Activated T-cell treated with anti-CD3 and anti-CD28 coated beads, Interleukin-2, amount 50 U/mL, for 4 hours (primary cell): ENCODE results near the gene SBNO2. TPM values are rescaled to one million over a fixed set of nuclear protein-coding genes. Genes with fewer than 3 reads are reported as not detected.

ENCODE experiments used
- ATAC-seq, 2 donors: fragments of 200-7000 bp; cut with Tn5 transposase; one replicate each; pipeline ENCODE4 v1.10.0; 2021
- DNase-seq: peaks from one replicate; pipeline ENCODE4 v3.0.0-alpha.2; 2020
- H3K27me3 Mint-ChIP-seq: one replicate; pipeline ENCODE4 v1.8.0; 2021; ENCODE audit warnings: low read depth, mixed read lengths
- H3K36me3 Mint-ChIP-seq: one replicate; pipeline ENCODE4 v1.8.0; 2022; ENCODE audit warnings: mixed read lengths; ENCODE audit not compliant: insufficient read depth
- H3K4me1 Mint-ChIP-seq: one replicate; pipeline ENCODE4 v1.8.0; 2021; ENCODE audit warnings: low read depth, mixed read lengths
- H3K4me3 Mint-ChIP-seq: one replicate; pipeline ENCODE4 v1.8.0; 2021; ENCODE audit warnings: mild to moderate bottlenecking, moderate library complexity, mixed read lengths
- H3K9me3 Mint-ChIP-seq: one replicate; pipeline ENCODE4 v1.8.0; 2021; ENCODE audit warnings: mixed read lengths
- total RNA-seq, 3 donors: library from RNA; stranded (reverse); gene quantifications; one replicate each; pipeline ENCODE4 v1.2.1, GENCODE V29; 2021

SBNO2 gene
- total RNA-seq, 3 donors from 2014 or later = 134 to 140 (median 139) TPM

DNA sequence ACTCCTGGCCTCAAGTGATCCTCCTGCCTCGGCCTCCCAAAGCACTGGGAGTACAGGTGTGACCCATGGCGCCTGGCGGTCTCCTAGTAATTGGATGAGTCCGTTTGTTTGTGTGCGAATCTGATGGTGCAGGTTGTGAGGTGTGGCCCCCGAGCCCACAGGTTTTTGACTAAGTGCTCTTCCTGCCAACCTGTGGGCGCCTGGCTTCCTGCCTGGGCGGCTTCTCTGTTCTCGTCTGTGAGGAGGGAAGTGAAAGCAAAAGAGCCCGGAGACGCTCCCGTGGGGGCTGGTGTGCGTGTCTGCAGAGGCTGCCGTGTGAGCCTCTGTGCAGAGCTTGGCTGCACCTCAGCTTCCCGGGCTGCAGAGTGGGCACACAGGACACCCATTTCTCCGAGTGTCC lies 97.1 kb downstream of the SBNO2 start:
- peak overlapping the region; percentile 74 for H3K4me3 Mint-ChIP-seq
- H3K36me3 Mint-ChIP-seq = peaks cover 23% of the 10 kb centered on the region
- peaks cover 69% of the 10 kb centered on the region for H3K4me1 Mint-ChIP-seq
- peak; percentile 80 to 82 for ATAC-seq
- no peaks in the 10 kb centered on the region for H3K9me3 Mint-ChIP-seq
- H3K27me3 Mint-ChIP-seq = no peaks in the 10 kb centered on the region
- peak; percentile 89 for DNase-seq

DNA sequence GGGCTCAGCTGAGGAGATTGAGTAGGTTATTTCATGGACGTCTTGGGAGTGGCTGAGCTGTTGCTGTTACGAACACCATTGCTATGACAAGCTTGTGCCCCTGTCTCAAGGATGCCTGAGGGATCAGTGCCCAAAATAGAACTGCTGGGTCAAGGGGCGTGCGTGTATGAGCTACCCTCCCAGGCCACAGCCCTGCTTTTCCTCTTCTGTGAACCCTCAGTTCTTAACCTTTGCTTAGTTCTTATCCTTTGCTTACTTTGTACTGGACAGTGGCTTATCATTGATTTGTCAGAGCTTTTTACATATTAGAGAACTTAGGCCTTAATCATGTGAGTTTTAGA lies 98.1 kb downstream of the SBNO2 start:
- DNase-seq (no peak), ATAC-seq (no peak)
- peak overlapping the region; percentile 59 for H3K4me3 Mint-ChIP-seq
- no peaks in the 10 kb centered on the region for H3K9me3 Mint-ChIP-seq
- H3K4me1 Mint-ChIP-seq = peaks cover 68% of the 10 kb centered on the region
- no peaks in the 10 kb centered on the region for H3K27me3 Mint-ChIP-seq
- H3K36me3 Mint-ChIP-seq = peaks cover 27% of the 10 kb centered on the region

DNA sequence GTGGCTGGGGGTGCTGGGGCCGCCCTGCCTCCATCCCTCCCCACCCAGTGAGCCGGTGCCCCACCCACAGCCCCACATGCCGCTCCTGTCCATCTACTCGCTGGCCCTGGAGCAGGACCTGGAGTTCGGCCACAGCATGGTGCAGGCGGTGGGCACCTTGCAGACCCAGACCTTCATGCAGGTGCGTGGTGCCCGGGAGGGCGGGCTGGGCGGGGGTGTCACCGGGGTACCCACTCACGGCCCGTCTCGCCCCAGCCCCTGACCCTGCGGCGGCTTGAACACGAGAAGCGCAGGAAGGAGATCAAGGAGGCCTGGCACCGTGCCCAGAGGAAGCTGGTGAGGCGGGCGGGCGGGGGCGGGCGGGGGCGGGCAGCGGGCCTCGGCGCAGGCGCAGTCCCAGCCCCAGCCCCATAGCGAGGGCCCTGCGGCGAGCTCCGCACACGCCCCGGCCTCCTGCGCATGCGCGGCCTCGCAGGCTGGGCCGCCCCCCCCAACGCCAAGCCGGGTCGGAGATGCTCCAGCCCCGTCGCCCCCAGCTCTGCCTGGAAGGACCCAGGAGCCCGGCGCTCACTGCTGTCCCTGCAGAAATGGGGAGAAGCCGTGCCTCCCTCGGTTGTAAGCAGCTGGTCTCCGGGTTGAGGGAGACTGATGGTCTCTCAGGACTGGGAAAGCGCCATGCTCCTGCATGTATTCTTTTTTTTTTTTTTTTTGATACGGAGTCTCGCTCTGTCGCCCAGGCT lies 99.4 kb downstream of the SBNO2 start:
- Mint-ChIP-seq H3K4me1 (peaks cover 58% of the 10 kb centered on the region), H3K36me3 (peaks cover 24% of the 10 kb centered on the region), H3K4me3 (no peak overlapping the region), H3K27me3 (no peaks in the 10 kb centered on the region), H3K9me3 (no peaks in the 10 kb centered on the region)
- peak; percentile 29 to 32 for ATAC-seq
- DNase-seq = peak; percentile 94

DNA sequence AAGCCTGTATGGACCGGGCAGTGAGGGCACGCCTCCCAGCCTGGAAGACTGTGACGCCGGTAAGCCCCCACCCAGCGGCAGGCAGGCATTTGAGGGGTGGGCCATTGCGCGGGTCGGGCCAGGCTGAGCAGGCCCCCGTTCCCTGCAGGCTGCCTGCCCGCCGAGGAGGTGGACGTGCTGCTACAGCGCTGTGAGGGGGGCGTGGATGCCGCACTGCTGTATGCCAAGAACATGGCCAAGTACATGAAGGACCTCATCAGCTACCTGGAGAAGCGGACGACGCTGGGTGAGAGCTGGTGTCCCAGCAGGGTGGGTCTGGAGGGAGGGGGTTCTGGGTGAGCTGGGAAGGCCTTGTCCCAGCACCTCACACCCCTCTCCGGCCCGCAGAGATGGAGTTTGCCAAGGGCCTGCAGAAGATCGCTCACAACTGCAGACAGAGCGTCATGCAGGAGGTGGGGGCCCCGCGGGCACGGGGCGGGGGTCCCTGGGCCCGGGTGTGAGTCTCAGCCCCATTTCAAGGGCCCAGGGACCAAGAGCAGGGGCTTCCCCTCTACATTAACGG lies 100.0 kb downstream of the SBNO2 start:
- Mint-ChIP-seq H3K4me3 (peak overlapping the region; percentile 61), H3K4me1 (peaks cover 61% of the 10 kb centered on the region), H3K36me3 (peaks cover 26% of the 10 kb centered on the region), H3K9me3 (no peaks in the 10 kb centered on the region), H3K27me3 (no peaks in the 10 kb centered on the region)
- ATAC-seq = no peak
- DNase-seq = no peak

DNA sequence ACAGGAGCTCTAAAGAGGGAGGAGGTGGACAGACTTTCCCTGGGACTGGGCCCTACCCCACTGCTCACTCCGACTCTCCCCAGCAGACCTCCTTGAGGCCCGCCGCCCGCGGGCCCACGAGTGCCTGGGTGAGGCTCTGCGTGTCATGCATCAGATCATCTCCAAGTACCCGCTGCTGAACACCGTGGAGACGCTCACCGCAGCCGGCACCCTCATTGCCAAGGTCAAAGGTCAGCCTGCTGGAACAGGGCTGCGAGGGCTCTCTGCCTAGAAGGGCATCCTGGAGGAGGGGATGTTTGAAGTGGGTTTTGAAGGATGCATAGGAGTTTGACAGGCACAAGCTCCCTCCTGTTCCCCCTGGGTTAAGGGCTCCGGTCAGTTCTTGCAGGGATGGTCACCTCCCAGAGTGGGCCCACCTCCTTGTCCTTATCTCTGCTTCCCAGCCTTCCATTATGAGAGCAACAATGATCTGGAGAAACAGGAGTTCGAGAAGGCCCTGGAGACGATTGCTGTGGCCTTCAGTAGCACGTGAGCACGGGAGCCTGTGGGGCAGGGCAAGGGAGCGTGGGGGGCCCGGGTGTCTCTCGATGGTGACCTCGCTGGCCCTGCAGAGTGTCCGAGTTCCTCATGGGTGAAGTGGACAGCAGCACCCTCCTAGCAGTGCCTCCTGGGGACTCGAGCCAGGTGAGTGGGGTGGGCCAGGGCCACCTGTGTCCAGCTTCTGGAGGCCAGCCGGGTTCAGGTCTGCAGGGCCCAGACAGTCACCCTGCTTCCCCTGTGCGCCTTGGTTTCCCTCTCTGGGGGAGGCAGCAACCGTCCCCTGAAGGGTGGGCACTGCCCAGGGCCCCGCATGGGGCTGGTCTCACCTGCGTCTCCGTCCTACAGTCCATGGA lies 100.8 kb downstream of the SBNO2 start:
- Mint-ChIP-seq H3K9me3 (no peaks in the 10 kb centered on the region), H3K36me3 (peaks cover 29% of the 10 kb centered on the region), H3K4me3 (no peak overlapping the region), H3K4me1 (peaks cover 64% of the 10 kb centered on the region), H3K27me3 (no peaks in the 10 kb centered on the region)
- ATAC-seq = no peak
- DNase-seq = no peak

DNA sequence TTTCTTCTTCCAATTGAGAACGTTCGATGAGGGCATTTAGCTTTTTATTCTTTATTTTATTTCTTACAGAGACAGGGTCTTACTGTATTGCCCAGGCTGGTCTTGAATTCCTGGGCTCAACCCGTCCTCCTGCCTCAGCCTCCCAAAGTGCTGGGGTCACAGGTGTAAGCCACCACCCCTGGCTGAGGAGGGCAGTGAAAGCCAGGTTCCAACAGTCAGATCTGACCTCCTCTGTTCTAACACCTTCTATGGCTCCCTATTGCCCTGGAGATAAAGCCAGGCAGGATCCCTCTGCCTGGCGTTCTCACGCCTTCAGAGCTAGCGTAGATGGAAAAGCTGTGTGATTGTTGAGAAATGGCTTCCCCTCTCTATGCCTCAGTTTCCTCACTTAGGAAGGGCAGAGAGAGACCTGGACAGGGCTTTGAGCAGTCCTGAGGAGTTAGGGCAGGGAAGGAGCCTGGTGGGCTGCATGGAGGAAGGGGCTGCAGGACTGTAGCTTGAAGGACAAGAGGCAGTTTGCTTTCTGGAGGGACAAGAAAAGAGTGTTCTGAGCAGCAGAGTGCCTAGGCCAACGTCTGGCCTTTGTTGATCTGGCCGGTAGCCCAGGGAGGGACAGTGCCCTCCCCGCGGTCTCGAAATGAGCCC lies 101.6 kb downstream of the SBNO2 start:
- H3K4me1 Mint-ChIP-seq = peaks cover 56% of the 10 kb centered on the region
- DNase-seq (no peak), ATAC-seq (no peak)
- H3K9me3 Mint-ChIP-seq = no peaks in the 10 kb centered on the region
- peaks cover 29% of the 10 kb centered on the region for H3K36me3 Mint-ChIP-seq
- H3K4me3 Mint-ChIP-seq = peak overlapping the region; percentile 62
- H3K27me3 Mint-ChIP-seq = no peaks in the 10 kb centered on the region

DNA sequence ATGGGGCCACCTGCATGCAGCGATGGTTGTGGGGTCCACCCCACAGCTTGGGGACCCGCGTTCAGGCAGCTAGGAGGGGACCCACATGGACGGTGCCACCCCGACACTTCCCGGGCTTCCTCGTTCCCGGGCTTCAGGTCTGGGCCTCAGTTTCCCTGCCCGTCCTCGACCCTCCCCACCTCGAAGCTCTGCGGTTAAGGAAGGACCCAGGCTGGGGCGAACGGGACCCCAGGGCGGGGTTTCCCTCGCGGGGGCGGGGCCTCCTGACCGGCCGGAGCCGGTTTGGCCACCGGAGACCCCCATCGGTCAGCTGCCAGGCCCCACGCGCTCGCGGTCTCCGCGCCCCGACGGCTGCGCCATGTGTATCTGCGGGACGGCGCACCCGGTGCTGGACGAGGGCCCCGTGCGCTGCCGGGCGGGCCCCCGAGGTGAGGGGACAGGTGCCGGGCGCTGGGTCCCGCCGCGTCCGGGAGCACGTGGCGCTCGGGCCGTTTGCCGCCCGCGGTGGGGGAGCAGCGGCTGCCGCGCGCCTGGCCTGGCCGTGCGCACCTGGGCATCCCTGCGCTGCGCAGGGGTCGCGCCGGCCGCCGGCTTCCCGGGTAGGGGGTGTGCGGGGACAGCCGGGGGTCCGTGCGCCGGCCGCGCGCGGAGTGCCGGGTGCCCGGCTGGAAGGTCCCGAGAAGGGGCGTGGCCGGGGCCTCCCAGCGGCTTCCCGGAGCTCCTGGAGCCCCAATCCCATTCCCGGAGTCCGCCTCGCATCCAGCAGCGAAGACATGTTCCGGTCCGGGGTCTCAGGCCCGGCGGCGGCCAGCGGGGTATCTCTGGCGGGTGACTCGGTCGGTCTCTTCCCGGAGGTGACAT lies 102.9 kb downstream of the SBNO2 start:
- Mint-ChIP-seq H3K4me3 (peak overlapping the region; percentile 71), H3K9me3 (no peaks in the 10 kb centered on the region), H3K4me1 (peaks cover 54% of the 10 kb centered on the region), H3K27me3 (no peaks in the 10 kb centered on the region), H3K36me3 (peaks cover 29% of the 10 kb centered on the region)
- ATAC-seq (no peak), DNase-seq (no peak)

DNA sequence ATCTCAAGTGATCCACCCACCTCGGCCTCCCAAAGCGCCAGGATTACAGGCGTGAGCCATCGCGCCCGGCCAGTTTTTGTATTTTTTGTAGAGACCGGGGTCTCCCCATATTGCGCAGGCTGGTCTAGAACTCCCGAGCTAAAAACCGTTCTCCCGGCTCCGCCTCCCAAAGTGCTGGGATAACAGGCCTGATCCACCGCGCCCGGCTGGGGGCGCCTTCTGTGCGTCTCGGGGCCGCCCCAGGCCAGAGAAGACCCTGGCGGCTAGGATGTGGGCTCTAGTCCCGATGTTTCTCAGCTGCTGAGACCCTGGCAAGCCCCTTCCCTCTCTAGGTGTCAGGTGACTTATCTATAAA lies 103.5 kb downstream of the SBNO2 start:
- Mint-ChIP-seq H3K27me3 (no peaks in the 10 kb centered on the region), H3K4me3 (peak overlapping the region; percentile 71), H3K36me3 (peaks cover 23% of the 10 kb centered on the region), H3K9me3 (no peaks in the 10 kb centered on the region), H3K4me1 (peaks cover 53% of the 10 kb centered on the region)
- DNase-seq (no peak), ATAC-seq (no peak)

DNA sequence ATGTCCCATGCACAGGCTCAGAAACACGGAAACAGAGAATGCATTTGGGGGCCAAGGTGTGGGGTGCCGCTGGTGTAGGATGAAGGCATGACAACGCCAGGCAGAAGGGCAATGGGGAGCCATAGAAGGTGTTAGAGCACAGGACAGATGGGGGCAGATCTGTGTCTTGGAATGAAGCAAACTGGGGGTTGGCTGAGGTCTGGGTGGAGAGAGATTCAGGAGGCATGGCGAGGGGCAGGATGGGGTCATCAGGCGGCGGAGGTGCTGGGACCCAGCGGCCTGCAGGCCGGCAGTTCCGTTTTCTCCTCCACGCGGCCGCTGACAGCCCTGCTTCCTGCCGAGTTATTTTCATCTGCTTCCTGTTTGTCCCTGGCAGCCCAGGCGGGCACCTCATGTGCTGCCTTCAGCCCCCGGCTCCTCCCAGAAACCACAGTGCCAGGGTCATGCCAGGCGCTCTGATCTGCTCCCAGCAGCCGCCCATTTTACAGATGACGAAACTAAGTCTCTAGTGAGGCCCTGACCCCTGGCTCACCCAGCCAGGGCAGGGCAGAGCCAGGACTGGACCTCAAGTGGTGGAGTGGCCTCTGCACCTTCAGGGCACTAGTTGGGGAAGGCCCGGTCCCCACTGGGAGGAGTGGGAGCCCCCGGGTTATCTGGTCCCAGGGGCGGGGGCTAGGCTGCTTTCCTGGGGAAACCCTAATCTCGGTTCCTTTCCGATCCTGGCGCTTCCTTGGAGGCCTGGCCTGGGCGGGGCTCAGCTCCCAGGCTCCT lies 104.9 kb downstream of the SBNO2 start:
- peak; percentile 45 for DNase-seq
- Mint-ChIP-seq H3K36me3 (peaks cover 21% of the 10 kb centered on the region), H3K27me3 (no peaks in the 10 kb centered on the region), H3K9me3 (no peaks in the 10 kb centered on the region), H3K4me3 (peak overlapping the region; percentile 89), H3K4me1 (peaks cover 56% of the 10 kb centered on the region)
- no peak for ATAC-seq

DNA sequence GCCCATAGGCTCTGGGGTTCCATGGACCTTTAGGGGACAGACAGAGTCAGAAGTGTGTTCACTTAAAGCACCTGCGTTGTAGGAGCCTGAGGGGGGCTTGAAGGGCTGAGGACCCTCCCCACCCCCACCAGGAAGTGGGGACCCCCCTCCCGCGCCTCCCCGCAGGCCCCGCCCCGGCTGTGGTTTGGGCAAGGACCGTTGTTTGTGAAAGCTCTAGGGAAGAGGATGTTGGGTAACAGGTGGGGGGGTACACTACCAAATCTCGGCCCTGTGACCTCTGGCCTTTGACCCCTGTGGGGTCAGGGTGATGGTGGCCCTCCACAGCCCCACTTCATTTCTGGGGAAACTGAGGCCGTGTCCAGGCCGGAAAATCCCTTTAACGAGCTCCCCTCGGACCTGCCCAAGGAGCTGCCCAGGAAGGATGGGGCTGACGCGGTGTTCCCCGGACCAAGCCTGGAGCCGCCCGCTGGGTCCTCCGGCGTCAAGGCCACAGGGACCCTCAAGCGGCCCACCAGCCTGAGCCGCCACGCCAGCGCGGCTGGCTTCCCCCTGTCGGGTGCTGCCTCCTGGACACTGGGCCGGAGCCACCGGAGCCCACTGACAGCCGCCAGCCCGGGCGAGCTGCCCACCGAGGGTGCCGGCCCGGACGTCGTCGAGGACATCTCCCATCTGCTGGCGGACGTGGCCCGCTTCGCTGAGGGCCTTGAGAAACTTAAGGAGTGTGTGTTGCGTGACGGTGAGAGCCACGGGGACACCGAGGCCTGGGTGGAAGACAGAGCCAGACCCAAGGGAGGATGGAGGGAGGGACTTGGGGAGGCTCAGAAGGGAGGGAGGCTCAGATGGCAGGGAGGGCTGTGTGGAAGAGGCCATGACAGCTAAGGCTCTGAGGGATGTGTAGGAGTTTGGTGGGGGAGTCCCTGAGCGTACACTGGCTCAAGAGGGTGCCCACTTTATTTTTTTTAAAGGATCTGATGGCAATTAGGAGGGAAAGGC lies 105.8 kb downstream of the SBNO2 start:
- Mint-ChIP-seq H3K27me3 (no peaks in the 10 kb centered on the region), H3K4me1 (peaks cover 54% of the 10 kb centered on the region), H3K36me3 (peaks cover 20% of the 10 kb centered on the region), H3K9me3 (no peaks in the 10 kb centered on the region), H3K4me3 (peak overlapping the region; percentile 89)
- DNase-seq (peak; percentile 55), ATAC-seq (no peak)

DNA sequence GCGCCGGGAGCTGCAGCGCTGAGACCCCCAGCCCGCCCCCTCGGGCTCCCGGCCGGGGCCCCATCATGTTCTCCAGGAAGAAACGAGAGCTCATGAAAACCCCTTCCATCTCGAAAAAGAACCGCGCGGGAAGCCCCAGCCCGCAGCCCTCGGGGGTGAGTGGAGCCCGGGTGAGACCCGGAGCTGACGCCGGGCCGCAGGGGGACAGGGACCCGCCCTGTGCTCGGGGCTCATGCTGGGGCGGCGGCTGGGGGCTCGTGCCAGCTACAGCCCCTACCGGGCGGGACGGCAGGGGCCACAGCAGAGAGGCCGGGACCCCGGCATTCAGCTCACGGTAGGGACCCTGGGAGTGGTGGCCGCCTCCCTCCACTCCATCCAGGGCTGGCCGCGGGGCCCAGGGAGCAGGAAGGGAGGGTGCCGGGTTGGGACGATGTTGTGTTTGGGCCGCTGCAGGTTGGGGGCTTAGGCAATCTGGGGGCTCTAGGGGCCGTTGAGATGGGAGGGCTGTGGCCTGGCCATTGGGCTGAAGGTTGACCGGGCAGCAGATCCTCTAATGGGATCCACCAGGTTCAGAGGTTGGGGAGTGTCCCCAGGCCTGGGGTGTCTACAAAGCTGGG lies 106.6 kb downstream of the SBNO2 start:
- Mint-ChIP-seq H3K4me1 (peaks cover 46% of the 10 kb centered on the region), H3K36me3 (peaks cover 14% of the 10 kb centered on the region), H3K9me3 (no peaks in the 10 kb centered on the region), H3K27me3 (no peaks in the 10 kb centered on the region), H3K4me3 (peak overlapping the region; percentile 89)
- DNase-seq (peak; percentile 64), ATAC-seq (peak; percentile 59 to 60)
